Endothelial cell of umbilical vein (primary cell): ENCODE results near the gene REPS2.

ENCODE experiments used
- CTCF ChIP-seq, 2 donors: IDR thresholded peaks; 1 replicate in 1 of 2; 2 replicates in 1 of 2; pipeline ENCODE4 v1.5.1; 2011; ENCODE audit warnings: low read length in 2 of 2, mild to moderate bottlenecking in 2 of 2, moderate library complexity in 2 of 2, control low read depth in 1 of 2, inconsistent platforms in 1 of 2, low read depth in 1 of 2; ENCODE audit not compliant: insufficient read depth in 1 of 2; ENCODE audit errors: extremely low read depth in 1 of 2
- EZH2 ChIP-seq: IDR thresholded peaks from 2 replicates; pipeline ENCODE4 v1.6.1; 2012; ENCODE audit warnings: borderline replicate concordance, low read depth, mild to moderate bottlenecking, moderate library complexity, low read length, inconsistent platforms; ENCODE audit not compliant: severe bottlenecking
- FOS ChIP-seq: IDR thresholded peaks from 2 replicates; pipeline ENCODE4 v1.6.1; 2011; ENCODE audit warnings: mild to moderate bottlenecking, low read length, moderate library complexity, borderline replicate concordance; ENCODE audit not compliant: insufficient read depth
- MAX ChIP-seq: IDR thresholded peaks from 2 replicates; pipeline ENCODE4 v1.6.1; 2011; ENCODE audit not compliant: insufficient read depth, insufficient read length
- MYC ChIP-seq: IDR thresholded peaks from one replicate; pipeline ENCODE4 v1.6.1; 2011; ENCODE audit warnings: mild to moderate bottlenecking, low read depth, low read length
- POLR2A ChIP-seq: IDR thresholded peaks from 2 replicates; pipeline ENCODE4 v1.6.1; 2012; ENCODE audit warnings: low read depth, mild to moderate bottlenecking, control low read depth, low read length
- POLR2AphosphoS5 ChIP-seq: IDR thresholded peaks from 2 replicates; pipeline ENCODE4 v1.6.1; 2012; ENCODE audit warnings: low read depth, mild to moderate bottlenecking, control low read depth, low read length, moderate library complexity; ENCODE audit not compliant: insufficient read depth

- no peak for TF ChIP-seq CTCF (IDR thresholded peaks at IDR 0.05; ENCODE audit: extremely low read depth in 1 of 2, insufficient read depth in 1 of 2, low read depth in 1 of 2, low read length in 2 of 2)
- no peak for TF ChIP-seq EZH2
- TF ChIP-seq FOS = no peak
- TF ChIP-seq POLR2AphosphoS5 = no peak
- TF ChIP-seq MYC = no peak
- no peak for TF ChIP-seq POLR2A
- TF ChIP-seq MAX = no peak
Observed at GRCh38 chrX:17038277-17038676, 91.8 kb downstream of the REPS2 start.
